GM19099 (cell line): ENCODE data around the gene GALNT18.

Source experiments
- POLR2A ChIP-seq: IDR thresholded peaks from 3 replicates; pipeline ENCODE4 v1.6.1; 2011; ENCODE audit warnings: low read depth; ENCODE audit not compliant: insufficient read length; ENCODE audit errors: extremely low read depth

Gene GALNT18

DNA sequence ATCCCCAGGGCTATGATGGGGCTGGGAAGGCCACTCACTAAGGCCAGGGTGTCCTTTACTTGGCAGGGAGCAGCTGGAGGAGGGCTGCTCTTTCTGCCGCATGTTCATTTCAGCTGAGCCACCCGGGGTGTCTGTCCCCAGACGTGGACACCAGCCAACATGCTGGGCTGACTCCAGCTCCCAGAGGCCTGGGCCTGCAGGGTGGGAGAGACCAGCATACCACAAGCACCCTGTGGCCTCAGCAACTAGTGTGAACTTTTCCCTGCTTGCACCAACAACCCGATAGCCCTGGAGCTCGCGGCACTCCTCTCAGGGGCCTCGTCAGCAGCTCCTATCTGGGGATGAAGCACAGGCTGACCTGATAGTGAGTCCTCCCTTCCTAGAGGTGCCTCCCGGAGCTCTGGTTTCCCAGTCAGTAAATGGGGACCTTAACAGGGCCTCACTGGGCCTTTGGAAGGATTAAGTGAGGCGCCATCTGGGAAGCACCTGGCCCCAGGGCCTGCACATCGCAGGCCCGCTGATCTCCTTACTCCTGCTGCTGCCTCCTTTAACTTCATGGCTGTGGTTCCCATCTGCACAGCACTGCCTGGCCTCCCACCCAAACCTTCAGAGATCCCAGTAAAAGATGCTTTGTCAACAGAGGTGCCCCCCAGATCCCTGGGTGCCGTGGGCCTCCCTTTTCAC lies 83.4 kb downstream of the GALNT18 start:
- TF ChIP-seq POLR2A, result no peak

GRCh38 chr11:11537871-11538270 lies 83.9 kb downstream of the GALNT18 start:
- TF ChIP-seq POLR2A, result no peak

DNA sequence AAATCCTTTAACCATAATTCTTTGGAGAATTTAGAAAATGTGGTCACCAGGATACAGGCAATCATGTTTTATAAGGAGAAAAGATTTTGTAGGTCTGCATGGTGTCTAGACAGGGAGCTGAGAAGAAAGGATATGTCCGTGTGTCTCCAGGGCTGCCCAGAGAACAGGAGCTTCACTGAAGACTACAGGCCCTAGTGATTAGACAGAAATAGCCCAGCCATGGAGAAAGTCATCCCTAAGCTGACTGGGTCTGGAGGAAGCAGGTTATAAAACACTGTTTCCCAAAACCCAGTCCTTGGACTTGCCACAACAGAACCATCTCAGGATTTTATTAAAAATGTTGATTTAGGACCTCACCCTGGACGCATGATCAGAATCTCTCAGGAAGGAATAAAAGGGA lies 84.4 kb downstream of the GALNT18 start:
- no peak for TF ChIP-seq POLR2A

DNA sequence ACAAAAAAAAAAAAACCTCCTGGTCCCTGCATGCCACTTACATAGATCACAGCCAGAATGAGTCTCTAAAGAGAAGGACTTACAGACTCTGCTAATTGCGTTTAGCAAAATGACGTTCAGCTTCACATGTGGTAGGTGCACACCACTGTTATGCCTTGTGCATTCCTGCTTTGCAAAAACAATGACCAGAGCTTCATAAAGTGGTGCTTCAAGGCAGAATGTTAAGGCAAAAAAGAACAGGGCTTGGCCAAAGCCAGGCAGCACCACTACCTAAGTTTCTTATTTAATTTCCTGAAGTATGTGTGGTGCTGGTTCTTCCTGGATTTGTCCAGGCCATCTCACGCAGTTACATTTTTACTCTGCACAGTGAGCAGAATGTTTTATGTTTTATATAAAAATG lies 85.2 kb downstream of the GALNT18 start:
- TF ChIP-seq POLR2A, result no peak

DNA sequence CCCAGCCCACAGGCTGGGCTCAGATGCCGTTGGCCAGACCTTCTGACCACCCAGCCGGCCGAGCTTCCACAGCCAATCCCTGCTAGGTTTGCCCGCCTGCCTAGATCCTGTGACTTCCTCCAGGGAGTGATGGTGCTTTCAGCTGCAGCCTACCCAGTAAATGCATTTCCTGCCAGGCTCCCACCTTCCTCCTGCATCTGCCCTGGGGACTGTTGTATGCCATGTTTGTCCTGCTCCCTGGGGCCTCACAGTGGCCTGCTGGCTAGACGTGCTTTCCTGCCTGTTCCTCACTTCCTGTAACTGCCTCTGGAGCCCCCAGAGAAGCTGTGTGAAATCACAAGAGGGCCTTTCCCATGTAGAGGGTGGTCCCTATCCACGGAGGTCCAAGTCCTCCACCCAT lies 86.2 kb downstream of the GALNT18 start:
- TF ChIP-seq POLR2A, result no peak

GRCh38 chr11:11534981-11535380 lies 86.8 kb downstream of the GALNT18 start:
- TF ChIP-seq POLR2A, result no peak

GRCh38 chr11:11533751-11534150 lies 88.1 kb downstream of the GALNT18 start:
- TF ChIP-seq POLR2A, result no peak

GRCh38 chr11:11533057-11533456 lies 88.7 kb downstream of the GALNT18 start:
- TF ChIP-seq POLR2A, result no peak

DNA sequence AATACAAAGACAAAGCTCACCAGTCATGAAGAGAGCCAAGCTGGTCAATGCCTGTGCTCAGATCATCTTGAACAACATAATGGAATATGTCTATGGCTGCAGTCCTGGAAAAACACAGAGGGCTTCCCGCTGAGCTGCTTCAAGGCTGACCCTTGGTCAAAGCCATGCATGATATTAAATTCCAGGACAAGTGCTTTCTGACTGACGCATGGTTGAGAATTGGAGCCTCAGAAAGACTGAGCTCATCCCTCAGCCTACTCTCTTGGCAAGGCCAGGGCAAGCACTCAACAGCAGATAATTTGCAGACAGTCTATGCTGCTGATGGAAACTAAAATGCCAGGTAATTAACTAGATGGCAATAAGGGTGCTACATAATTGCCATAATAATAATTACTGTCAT lies 89.2 kb downstream of the GALNT18 start:
- no peak for TF ChIP-seq POLR2A

DNA sequence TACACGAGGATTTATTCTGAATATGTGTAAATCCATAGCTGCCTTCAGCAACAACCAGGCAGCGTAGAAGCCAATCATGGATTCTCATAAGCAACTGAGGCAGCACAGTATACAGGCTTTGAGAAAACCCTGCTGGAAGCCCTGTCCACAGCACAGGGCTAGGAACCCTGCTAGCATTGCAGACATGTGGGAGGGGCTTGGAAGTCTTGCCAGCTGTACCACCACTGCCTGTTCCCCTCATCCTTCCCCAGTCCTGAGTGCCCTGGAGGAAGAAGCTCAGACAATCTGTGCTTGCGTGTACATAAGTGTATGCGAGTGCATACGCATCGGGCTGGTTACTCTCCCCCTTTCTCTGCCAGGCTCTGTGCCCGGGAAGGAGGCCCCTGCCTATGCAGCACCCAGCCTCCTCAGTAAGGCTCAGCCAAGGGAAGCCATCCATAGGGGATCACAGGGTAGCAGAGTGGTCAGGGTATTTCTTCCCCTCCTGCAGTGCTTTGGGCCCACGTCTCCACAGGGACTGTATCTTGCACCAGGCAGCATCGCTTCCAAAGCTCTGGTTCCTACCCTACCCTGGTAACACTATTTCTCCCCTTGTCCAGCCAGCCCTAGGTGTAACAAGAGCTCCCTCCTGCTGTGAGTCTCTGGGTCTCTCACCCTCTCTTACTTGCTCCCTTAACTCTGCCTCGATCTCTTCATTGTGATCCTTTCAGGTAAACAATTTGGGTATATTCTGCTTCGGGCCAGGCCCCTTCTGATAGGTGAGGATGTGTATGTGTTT lies 90.5 kb downstream of the GALNT18 start:
- no peak for TF ChIP-seq POLR2A

GRCh38 chr11:11528986-11529385 lies 92.8 kb downstream of the GALNT18 start:
- TF ChIP-seq POLR2A, result no peak

DNA sequence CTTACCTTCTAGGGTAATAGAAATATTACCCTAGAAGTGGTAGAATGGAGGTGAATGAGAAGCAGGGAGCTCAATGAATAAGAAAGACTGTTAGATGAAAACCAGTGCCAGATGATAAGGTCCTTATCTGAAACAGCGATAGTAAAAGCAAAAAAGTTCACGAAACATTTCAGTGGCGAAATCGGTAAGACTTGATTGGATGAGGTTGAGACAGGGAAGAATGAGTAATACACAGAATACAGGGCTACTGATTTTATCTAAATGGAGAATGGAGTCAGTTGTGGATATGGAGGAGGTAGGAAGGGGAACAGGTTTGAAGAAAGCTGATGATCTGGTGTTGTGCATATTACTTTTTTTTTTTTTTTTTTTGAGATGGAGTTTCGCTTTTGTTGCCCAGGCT lies 96.5 kb downstream of the GALNT18 start:
- TF ChIP-seq POLR2A, result no peak

DNA sequence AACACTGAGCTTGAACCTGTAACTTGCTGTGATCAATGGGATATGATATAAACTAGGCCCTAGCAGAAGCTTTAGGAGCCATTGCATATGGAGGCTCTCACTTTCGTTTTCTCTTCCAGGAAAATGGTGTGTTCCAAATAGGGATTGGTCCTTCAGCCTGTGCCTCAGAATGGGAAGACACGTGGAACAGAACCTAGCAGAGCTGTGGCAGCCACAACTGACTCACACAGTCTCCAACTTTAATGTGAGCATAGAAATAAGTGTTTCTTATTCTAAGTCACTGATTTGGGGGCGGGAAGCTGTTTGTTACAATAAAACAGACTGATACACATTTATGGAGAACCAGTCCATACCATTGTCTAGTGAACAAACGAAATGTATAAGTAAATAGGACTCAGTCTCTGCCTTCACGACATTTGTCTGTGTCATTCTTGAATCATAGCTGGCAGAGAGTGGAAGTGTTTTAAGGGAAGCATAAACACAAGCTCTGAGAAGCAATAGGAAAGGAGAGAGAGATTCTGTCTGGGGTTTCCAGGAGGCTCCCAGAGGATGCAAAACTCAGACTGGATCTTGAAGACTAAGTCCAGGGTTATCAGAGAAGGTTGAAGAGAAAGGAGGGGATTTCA lies 97.3 kb downstream of the GALNT18 start:
- no peak for TF ChIP-seq POLR2A

DNA sequence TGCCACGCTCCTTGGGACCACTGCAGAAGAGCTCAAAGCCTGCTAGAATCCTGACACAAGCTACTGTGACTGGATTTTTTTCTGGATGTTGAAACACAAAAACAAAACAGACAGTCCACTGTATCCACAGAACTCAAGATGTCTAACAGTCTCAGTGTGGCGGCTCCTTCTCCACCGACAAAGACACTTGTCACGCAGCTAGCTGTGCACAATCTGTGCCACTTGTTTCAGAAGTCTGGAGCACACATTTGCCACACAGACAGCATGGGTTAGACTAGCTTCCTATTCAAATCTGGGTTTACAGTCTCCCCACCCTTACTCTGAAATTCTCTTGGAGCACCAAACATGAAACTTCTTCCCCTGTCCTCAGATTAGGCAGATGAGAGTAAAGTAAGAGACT lies 99.2 kb downstream of the GALNT18 start:
- no peak for TF ChIP-seq POLR2A

- no peak for TF ChIP-seq POLR2A
Observed at GRCh38 chr11:11521306-11522002, 100.4 kb downstream of the GALNT18 start.

GRCh38 chr11:11520231-11521015 lies 101.4 kb downstream of the GALNT18 start:
- no peak for TF ChIP-seq POLR2A
